H1 (cell line): ENCODE measurements around the gene BBC3. TPM values are rescaled to one million over a fixed set of nuclear protein-coding genes. Genes with fewer than 3 reads are reported as not detected.

Experiments used
- ASH2L ChIP-seq: fragments of 200-600, 300-600 bp; sonication (generic); IDR thresholded peaks from one replicate; pipeline ENCODE4 v1.7.1; 2017; ENCODE audit warnings: low read length
- BCL11A ChIP-seq, 2 experiments: IDR thresholded peaks; one replicate each; pipeline ENCODE4 v1.6.1; 2011; ENCODE audit warnings: low read depth in 2 of 2, low read length in 2 of 2, mild to moderate bottlenecking in 2 of 2
- CBX5 ChIP-seq: fragments of 300-800, 300-1000 bp; sonication (generic); IDR thresholded peaks from 2 replicates; pipeline ENCODE4 v1.7.1; 2016; ENCODE audit warnings: antibody characterized with exemption, low read length, low read depth
- CREB1 ChIP-seq: IDR thresholded peaks from 2 replicates; pipeline ENCODE4 v1.6.1; 2012; ENCODE audit warnings: inconsistent platforms
- HDAC6 ChIP-seq: IDR thresholded peaks from one replicate; pipeline ENCODE4 v1.7.1; 2012; ENCODE audit warnings: low read depth, mild to moderate bottlenecking, inconsistent platforms, low read length, moderate library complexity
- JUN ChIP-seq: IDR thresholded peaks from 2 replicates; pipeline ENCODE4 v1.6.1; 2011; ENCODE audit warnings: low read depth, mild to moderate bottlenecking, improper control_type of control experiment, low read length
- NRF1 ChIP-seq: IDR thresholded peaks from 2 replicates; pipeline ENCODE4 v1.6.1; 2011; ENCODE audit warnings: mild to moderate bottlenecking, low read depth, low read length, improper control_type of control experiment
- PHF8 ChIP-seq: fragments of 200-600 bp; sonication (generic); conservative IDR thresholded peaks from 2 replicates; pipeline ENCODE4 v1.7.1; 2012; ENCODE audit warnings: low read depth, mild to moderate bottlenecking, inconsistent platforms, low read length, moderate library complexity
- SIN3A ChIP-seq, 2 experiments: IDR thresholded peaks in 1 of 2; conservative IDR thresholded peaks in 1 of 2; 2 replicates each; pipeline ENCODE4 v1.6.1; 2011 to 2012; ENCODE audit warnings: low read length in 2 of 2, improper control_type of control experiment in 1 of 2, low read depth in 1 of 2, mild to moderate bottlenecking in 1 of 2
- SIRT6 ChIP-seq: IDR thresholded peaks from one replicate; pipeline ENCODE4 v1.7.1; 2012; ENCODE audit warnings: low read length, inconsistent platforms
- polyA plus RNA-seq, 7 experiments: library from polyadenylated mRNA; depleted of rRNA in 3 of 7; stranded (reverse) in 5 of 7; unstranded in 2 of 7; fragments of >200 nt in 5 of 7; fragments of 200-250 nt in 2 of 7; gene quantifications; 1 replicate in 5 of 7; 2 replicates in 1 of 7; 4 replicates in 1 of 7; pipeline versions ENCODE4 v1.2.1 to v1.2.3, GENCODE V29; 2011 to 2013; ENCODE audit warnings: missing spikeins in 2 of 7, mixed read lengths in 2 of 7
- total RNA-seq: library from RNA; stranded (reverse); fragmentation: NEBNext Ultra II Directional; extraction: Animal tissue kit (Norgen Biotek cat#: 25700); gene quantifications from 2 replicates; pipeline ENCODE4 v1.2.1, GENCODE V29; 2021
- TF ChIP-seq, protein P1 (sequence below): fragments of 300-600 bp; sonication (generic); IDR thresholded peaks from 2 replicates; pipeline ENCODE4 v1.7.1; 2012; ENCODE audit warnings: low read length, moderate library complexity, mild to moderate bottlenecking, inconsistent platforms; ENCODE audit not compliant: insufficient replicate concordance

The BBC3 gene
- total and polyA plus RNA-seq, 2 of the 8 experiments (the other 6 are each of a cell fraction or from before 2014, with no cell fraction given), result 13.2 to 21.6 TPM

DNA sequence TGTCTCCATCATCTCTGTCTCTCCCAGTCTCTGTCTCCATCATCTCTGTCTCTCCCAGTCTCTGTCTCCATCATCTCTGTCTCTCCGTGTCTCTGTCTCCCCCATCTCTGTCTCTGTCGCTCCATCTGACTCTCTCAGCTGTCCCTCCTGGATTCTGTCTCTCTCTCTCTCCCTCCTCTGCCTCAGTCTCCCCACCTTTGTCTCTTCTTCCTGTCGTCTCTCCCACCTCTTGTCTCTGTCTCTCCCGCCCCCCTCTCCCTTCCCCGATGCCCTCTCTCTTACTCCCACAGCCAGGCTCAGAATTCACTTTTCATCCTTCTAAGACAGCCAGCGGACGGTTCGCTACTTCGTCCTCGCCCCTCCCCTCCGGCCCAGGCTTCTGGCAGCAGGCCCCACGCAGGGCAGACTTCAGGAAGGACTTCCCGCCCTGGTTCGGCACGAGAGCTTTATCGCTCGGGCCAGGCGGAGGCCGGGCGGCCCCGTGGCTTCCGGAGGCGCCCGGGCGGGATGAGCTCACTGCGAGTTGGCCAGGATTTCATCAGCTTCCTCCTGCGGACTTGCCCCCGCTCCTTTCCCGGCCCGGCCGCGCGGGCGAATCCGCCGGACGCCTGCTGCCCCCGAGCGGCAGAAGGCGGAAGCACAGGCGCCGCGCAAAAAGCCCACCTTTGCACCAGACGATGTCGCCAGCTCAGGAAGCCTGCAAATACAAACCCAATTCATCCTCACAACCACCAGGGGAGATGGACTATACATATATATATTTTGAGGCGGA lies 13.0 kb upstream of the BBC3 start (continued):
- TF ChIP-seq, protein P1, sequence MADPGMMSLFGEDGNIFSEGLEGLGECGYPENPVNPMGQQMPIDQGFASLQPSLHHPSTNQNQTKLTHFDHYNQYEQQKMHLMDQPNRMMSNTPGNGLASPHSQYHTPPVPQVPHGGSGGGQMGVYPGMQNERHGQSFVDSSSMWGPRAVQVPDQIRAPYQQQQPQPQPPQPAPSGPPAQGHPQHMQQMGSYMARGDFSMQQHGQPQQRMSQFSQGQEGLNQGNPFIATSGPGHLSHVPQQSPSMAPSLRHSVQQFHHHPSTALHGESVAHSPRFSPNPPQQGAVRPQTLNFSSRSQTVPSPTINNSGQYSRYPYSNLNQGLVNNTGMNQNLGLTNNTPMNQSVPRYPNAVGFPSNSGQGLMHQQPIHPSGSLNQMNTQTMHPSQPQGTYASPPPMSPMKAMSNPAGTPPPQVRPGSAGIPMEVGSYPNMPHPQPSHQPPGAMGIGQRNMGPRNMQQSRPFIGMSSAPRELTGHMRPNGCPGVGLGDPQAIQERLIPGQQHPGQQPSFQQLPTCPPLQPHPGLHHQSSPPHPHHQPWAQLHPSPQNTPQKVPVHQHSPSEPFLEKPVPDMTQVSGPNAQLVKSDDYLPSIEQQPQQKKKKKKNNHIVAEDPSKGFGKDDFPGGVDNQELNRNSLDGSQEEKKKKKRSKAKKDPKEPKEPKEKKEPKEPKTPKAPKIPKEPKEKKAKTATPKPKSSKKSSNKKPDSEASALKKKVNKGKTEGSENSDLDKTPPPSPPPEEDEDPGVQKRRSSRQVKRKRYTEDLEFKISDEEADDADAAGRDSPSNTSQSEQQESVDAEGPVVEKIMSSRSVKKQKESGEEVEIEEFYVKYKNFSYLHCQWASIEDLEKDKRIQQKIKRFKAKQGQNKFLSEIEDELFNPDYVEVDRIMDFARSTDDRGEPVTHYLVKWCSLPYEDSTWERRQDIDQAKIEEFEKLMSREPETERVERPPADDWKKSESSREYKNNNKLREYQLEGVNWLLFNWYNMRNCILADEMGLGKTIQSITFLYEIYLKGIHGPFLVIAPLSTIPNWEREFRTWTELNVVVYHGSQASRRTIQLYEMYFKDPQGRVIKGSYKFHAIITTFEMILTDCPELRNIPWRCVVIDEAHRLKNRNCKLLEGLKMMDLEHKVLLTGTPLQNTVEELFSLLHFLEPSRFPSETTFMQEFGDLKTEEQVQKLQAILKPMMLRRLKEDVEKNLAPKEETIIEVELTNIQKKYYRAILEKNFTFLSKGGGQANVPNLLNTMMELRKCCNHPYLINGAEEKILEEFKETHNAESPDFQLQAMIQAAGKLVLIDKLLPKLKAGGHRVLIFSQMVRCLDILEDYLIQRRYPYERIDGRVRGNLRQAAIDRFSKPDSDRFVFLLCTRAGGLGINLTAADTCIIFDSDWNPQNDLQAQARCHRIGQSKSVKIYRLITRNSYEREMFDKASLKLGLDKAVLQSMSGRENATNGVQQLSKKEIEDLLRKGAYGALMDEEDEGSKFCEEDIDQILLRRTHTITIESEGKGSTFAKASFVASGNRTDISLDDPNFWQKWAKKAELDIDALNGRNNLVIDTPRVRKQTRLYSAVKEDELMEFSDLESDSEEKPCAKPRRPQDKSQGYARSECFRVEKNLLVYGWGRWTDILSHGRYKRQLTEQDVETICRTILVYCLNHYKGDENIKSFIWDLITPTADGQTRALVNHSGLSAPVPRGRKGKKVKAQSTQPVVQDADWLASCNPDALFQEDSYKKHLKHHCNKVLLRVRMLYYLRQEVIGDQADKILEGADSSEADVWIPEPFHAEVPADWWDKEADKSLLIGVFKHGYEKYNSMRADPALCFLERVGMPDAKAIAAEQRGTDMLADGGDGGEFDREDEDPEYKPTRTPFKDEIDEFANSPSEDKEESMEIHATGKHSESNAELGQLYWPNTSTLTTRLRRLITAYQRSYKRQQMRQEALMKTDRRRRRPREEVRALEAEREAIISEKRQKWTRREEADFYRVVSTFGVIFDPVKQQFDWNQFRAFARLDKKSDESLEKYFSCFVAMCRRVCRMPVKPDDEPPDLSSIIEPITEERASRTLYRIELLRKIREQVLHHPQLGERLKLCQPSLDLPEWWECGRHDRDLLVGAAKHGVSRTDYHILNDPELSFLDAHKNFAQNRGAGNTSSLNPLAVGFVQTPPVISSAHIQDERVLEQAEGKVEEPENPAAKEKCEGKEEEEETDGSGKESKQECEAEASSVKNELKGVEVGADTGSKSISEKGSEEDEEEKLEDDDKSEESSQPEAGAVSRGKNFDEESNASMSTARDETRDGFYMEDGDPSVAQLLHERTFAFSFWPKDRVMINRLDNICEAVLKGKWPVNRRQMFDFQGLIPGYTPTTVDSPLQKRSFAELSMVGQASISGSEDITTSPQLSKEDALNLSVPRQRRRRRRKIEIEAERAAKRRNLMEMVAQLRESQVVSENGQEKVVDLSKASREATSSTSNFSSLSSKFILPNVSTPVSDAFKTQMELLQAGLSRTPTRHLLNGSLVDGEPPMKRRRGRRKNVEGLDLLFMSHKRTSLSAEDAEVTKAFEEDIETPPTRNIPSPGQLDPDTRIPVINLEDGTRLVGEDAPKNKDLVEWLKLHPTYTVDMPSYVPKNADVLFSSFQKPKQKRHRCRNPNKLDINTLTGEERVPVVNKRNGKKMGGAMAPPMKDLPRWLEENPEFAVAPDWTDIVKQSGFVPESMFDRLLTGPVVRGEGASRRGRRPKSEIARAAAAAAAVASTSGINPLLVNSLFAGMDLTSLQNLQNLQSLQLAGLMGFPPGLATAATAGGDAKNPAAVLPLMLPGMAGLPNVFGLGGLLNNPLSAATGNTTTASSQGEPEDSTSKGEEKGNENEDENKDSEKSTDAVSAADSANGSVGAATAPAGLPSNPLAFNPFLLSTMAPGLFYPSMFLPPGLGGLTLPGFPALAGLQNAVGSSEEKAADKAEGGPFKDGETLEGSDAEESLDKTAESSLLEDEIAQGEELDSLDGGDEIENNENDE, result no peak
- no peak for TF ChIP-seq NRF1
- no peak for TF ChIP-seq ASH2L
- no peak for TF ChIP-seq HDAC6
- no peak for TF ChIP-seq CBX5
- TF ChIP-seq SIN3A (conservative IDR thresholded peaks at IDR 0.05 in 1 of 2, IDR thresholded peaks at IDR 0.05 in 1 of 2; ENCODE audit: low read depth in 1 of 2, low read length in 2 of 2), result peak in 1 of 2 experiments; percentile 80; a peak in 2 of 4 replicates
- peak; percentile 60; the same call in 1 of the 2 replicates for TF ChIP-seq CREB1
- no peak; the same call in 1 of the 2 replicates for TF ChIP-seq PHF8
- TF ChIP-seq BCL11A (IDR thresholded peaks at IDR 0.05; ENCODE audit: low read depth in 2 of 2, low read length in 2 of 2), result no peak
- peak; percentile 90 for TF ChIP-seq JUN
- no peak for TF ChIP-seq SIRT6
